Measurements from ENCODE around the gene PHKB. TPM values are rescaled to one million over a fixed set of nuclear protein-coding genes. Genes with fewer than 3 reads are reported as not detected.
"Not testable (repeated sequence)": the region's sequence is repeated elsewhere in the genome, so short reads cannot be mapped to it uniquely, and the experiment has no call there.

PHKB gene
- total RNA-seq, 1 donor from 2014 or later = 47.8 TPM

GRCh38 chr16:47672475-47672874 is 211.3 kb downstream of the PHKB start:
- Histone ChIP-seq H3K4me3 (ENCODE audit: low read depth, low read length) (no peak overlapping the region), H3K27me3 (ENCODE audit: control insufficient read depth, insufficient read depth, low read length) (no peaks in the 10 kb centered on the region), H3K36me3 (ENCODE audit: control insufficient read depth, insufficient read depth, low read length) (peaks cover 1% of the 10 kb centered on the region)
- no peak for DNase-seq (ENCODE audit: low read depth)
- TF ChIP-seq CTCF (IDR thresholded peaks at IDR 0.05; ENCODE audit: insufficient read depth, low read length, poor library complexity, severe bottlenecking) = no peak

- no peaks in the 10 kb centered on the region for H3K27me3 ChIP-seq (ENCODE audit: control insufficient read depth, insufficient read depth, low read length)
- no peak overlapping the region for H3K4me3 ChIP-seq (ENCODE audit: low read depth, low read length)
- no peak for DNase-seq (ENCODE audit: low read depth)
- peaks cover 1% of the 10 kb centered on the region for H3K36me3 ChIP-seq (ENCODE audit: control insufficient read depth, insufficient read depth, low read length)
- no peak for TF ChIP-seq CTCF (IDR thresholded peaks at IDR 0.05; ENCODE audit: insufficient read depth, low read length, poor library complexity, severe bottlenecking)
Observed at GRCh38 chr16:47676635-47677177, 215.6 kb downstream of the PHKB start.

- H3K36me3 ChIP-seq (ENCODE audit: control insufficient read depth, insufficient read depth, low read length); DNase-seq (ENCODE audit: low read depth); H3K4me3 ChIP-seq (ENCODE audit: low read depth, low read length); H3K27me3 ChIP-seq (ENCODE audit: control insufficient read depth, insufficient read depth, low read length): not testable (repeated sequence)
Observed at GRCh38 chr16:47681571-47681970, 220.4 kb downstream of the PHKB start.

- no peak for DNase-seq (ENCODE audit: low read depth)
- no peak for TF ChIP-seq CTCF (IDR thresholded peaks at IDR 0.05; ENCODE audit: insufficient read depth, low read length, poor library complexity, severe bottlenecking)
- H3K27me3 ChIP-seq (ENCODE audit: control insufficient read depth, insufficient read depth, low read length) = no peaks in the 10 kb centered on the region
Observed at GRCh38 chr16:47687694-47688093, 226.6 kb downstream of the PHKB start.

GRCh38 chr16:47693226-47693625 is 232.1 kb downstream of the PHKB start:
- DNase-seq (ENCODE audit: low read depth) = no peak
- peaks cover 2% of the 10 kb centered on the region for H3K36me3 ChIP-seq (ENCODE audit: control insufficient read depth, insufficient read depth, low read length)
- TF ChIP-seq CTCF (IDR thresholded peaks at IDR 0.05; ENCODE audit: insufficient read depth, low read length, poor library complexity, severe bottlenecking) = no peak
- no peak overlapping the region for H3K4me3 ChIP-seq (ENCODE audit: low read depth, low read length)
- no peaks in the 10 kb centered on the region for H3K27me3 ChIP-seq (ENCODE audit: control insufficient read depth, insufficient read depth, low read length)

More at GRCh38 chr16:47687694-47688093, 226.6 kb downstream of the PHKB start:
- no peaks in the 10 kb centered on the region for H3K36me3 ChIP-seq (ENCODE audit: control insufficient read depth, insufficient read depth, low read length)
- no peak overlapping the region for H3K4me3 ChIP-seq (ENCODE audit: low read depth, low read length)

GRCh38 chr16:47694543-47694942 is 233.4 kb downstream of the PHKB start:
- no peak for TF ChIP-seq CTCF (IDR thresholded peaks at IDR 0.05; ENCODE audit: insufficient read depth, low read length, poor library complexity, severe bottlenecking)
- Histone ChIP-seq H3K27me3 (ENCODE audit: control insufficient read depth, insufficient read depth, low read length) (no peaks in the 10 kb centered on the region), H3K4me3 (ENCODE audit: low read depth, low read length) (no peak overlapping the region), H3K36me3 (ENCODE audit: control insufficient read depth, insufficient read depth, low read length) (peaks cover 2% of the 10 kb centered on the region)
- no peak for DNase-seq (ENCODE audit: low read depth)

Measured in kidney epithelial cell (primary cell).